Vagina (tissue), 2 donors: Measurements from ENCODE around the gene CCNI2.

Source experiments
- CTCF ChIP-seq, 3 experiments: fragments of 450-650 bp in 2 of 3; fragments of 200-600 bp in 1 of 3; sonication (generic) in 1 of 3; IDR thresholded peaks; one replicate each; pipeline ENCODE4 v1.5.1; 2017 to 2019; ENCODE audit warnings: antibody characterized with exemption in 3 of 3, mild to moderate bottlenecking in 2 of 3, moderate library complexity in 2 of 3
- POLR2A ChIP-seq, 2 donors: fragments of 450-650 bp; IDR thresholded peaks; one replicate each; pipeline ENCODE4 v1.6.1; 2017; ENCODE audit warnings: antibody characterized with exemption in 2 of 2, mild to moderate bottlenecking in 2 of 2, moderate library complexity in 2 of 2

- TF ChIP-seq POLR2A (IDR thresholded peaks at IDR 0.05), result no peak
- TF ChIP-seq CTCF (IDR thresholded peaks at IDR 0.05), result no peak
Measured at GRCh38 chr5:132748522-132749000, 1.3 kb downstream of the CCNI2 start.
